GM18951 (cell line): ENCODE results near the gene FAM9C.

ENCODE experiments used
- POLR2A ChIP-seq: IDR thresholded peaks from 4 replicates; pipeline ENCODE4 v1.6.1; 2011; ENCODE audit warnings: mild to moderate bottlenecking; ENCODE audit not compliant: insufficient read length, insufficient read depth; ENCODE audit errors: extremely low read depth
- in situ Hi-C: fragments of 300-500 bp; cut with MboI; formaldehyde crosslinking; loops from one replicate; pipeline ENCODE4 v1.12.0; 2022; ENCODE audit warnings: low sequenced_read_pairs, mixed read lengths, inconsistent platforms; ENCODE audit not compliant: unreplicated experiment

Gene FAM9C

GRCh38 chrX:13082206-13083065 is 38.0 kb upstream of the FAM9C start:
- in situ Hi-C loops, result no loop called here
- TF ChIP-seq POLR2A, result peak; percentile 27

- in situ Hi-C loops, result no loop called here
- TF ChIP-seq POLR2A, result no peak
These were observed 37.2 kb upstream of the FAM9C start for GRCh38 chrX:13081395-13082205.

GRCh38 chrX:13080128-13080795 is 35.8 kb upstream of the FAM9C start:
- in situ Hi-C loops, result no loop called here
- no peak for TF ChIP-seq POLR2A

GRCh38 chrX:13078739-13079444 is 34.5 kb upstream of the FAM9C start:
- in situ Hi-C loops, result loop anchor here (10.0 kb wide), 1 partner anchor 74 kb away; no protein-coding TSS in a partner anchor
- no peak for TF ChIP-seq POLR2A

GRCh38 chrX:13077168-13077567 is 32.7 kb upstream of the FAM9C start:
- no peak for TF ChIP-seq POLR2A

GRCh38 chrX:13076176-13076961 is 31.9 kb upstream of the FAM9C start:
- TF ChIP-seq POLR2A, result no peak
- in situ Hi-C loops, result loop anchor here (10.0 kb wide), 1 partner anchor 72 kb away; no protein-coding TSS in a partner anchor

More at GRCh38 chrX:13077168-13077567, 32.7 kb upstream of the FAM9C start:
- in situ Hi-C loops, result loop anchor here (10.0 kb wide), 1 partner anchor 72 kb away; no protein-coding TSS in a partner anchor

GRCh38 chrX:13074297-13075262 is 30.2 kb upstream of the FAM9C start:
- in situ Hi-C loops, result loop anchor here (10.0 kb wide), 1 partner anchor 70 kb away; no protein-coding TSS in a partner anchor
- TF ChIP-seq POLR2A, result no peak

- no peak for TF ChIP-seq POLR2A
- in situ Hi-C loops, result loop anchor here (10.0 kb wide), 1 partner anchor 65 kb away; no protein-coding TSS in a partner anchor
These were observed 25.5 kb upstream of the FAM9C start for GRCh38 chrX:13069771-13070416.

- TF ChIP-seq POLR2A, result no peak
- in situ Hi-C loops, result no loop called here
These were observed 24.2 kb upstream of the FAM9C start for GRCh38 chrX:13068651-13069050.

GRCh38 chrX:13067773-13068172 is 23.4 kb upstream of the FAM9C start:
- in situ Hi-C loops, result no loop called here
- no peak for TF ChIP-seq POLR2A
